Measurements from ENCODE around the gene ECE2. TPM values are rescaled to one million over a fixed set of nuclear protein-coding genes. Genes with fewer than 3 reads are reported as not detected.
A peak's percentile ranks its signal among the peaks of the same experiment; 100 is the strongest.

The ECE2 gene
- total RNA-seq, 2 donors from 2014 or later: not detected

GRCh38 chr3:184325715-184326369 is 50.0 kb downstream of the ECE2 start:
- WGBS, 2 experiments (ENCODE audit: insufficient coverage in 1 of 2, insufficient read length in 1 of 2): 94 to 95% methylated on average over 2 to 6 of the region's 6 CpGs
- Histone ChIP-seq H3K27ac (ENCODE audit: low read depth, low read length) (no peak overlapping the region), H3K9me3 (ENCODE audit: control insufficient read depth, low read length) (no peaks in the 10 kb centered on the region), H3K27me3 (ENCODE audit: control insufficient read depth, insufficient read depth, low read length, poor library complexity, severe bottlenecking) (no peaks in the 10 kb centered on the region), H3K36me3 (ENCODE audit: control insufficient read depth, insufficient read depth, low read length) (peaks cover 98% of the 10 kb centered on the region), H3K9ac (ENCODE audit: extremely low read depth, low read length, poor library complexity, severe bottlenecking) (no peak overlapping the region), H3K4me1 (ENCODE audit: control insufficient read depth, insufficient read depth, low read length) (no peaks in the 10 kb centered on the region), H3K4me3 (ENCODE audit: low read length) (no peak overlapping the region)
- Mint-ChIP-seq H3K27me3 (ENCODE audit: insufficient read depth) (no peaks in the 10 kb centered on the region), H3K4me3 (no peak overlapping the region), H3K36me3 (ENCODE audit: low read depth) (peaks cover 95% of the 10 kb centered on the region), H3K4me1 (no peaks in the 10 kb centered on the region), H3K27ac (no peak overlapping the region), H3K9me3 (no peaks in the 10 kb centered on the region)
- DNase-seq: no peak
- TF ChIP-seq CTCF (conservative IDR thresholded peaks at IDR 0.05): no peak

- Histone ChIP-seq H3K4me3 (ENCODE audit: low read length) (no peak overlapping the region), H3K27ac (ENCODE audit: low read depth, low read length) (no peak overlapping the region), H3K9me3 (ENCODE audit: control insufficient read depth, low read length) (no peaks in the 10 kb centered on the region), H3K9ac (ENCODE audit: extremely low read depth, low read length, poor library complexity, severe bottlenecking) (no peak overlapping the region), H3K4me1 (ENCODE audit: control insufficient read depth, insufficient read depth, low read length) (no peaks in the 10 kb centered on the region), H3K36me3 (ENCODE audit: control insufficient read depth, insufficient read depth, low read length) (peaks cover 98% of the 10 kb centered on the region), H3K27me3 (ENCODE audit: control insufficient read depth, insufficient read depth, low read length, poor library complexity, severe bottlenecking) (no peaks in the 10 kb centered on the region)
- TF ChIP-seq CTCF (conservative IDR thresholded peaks at IDR 0.05): no peak
- no peaks in the 10 kb centered on the region for H3K27me3 Mint-ChIP-seq (ENCODE audit: insufficient read depth)
- H3K4me3 Mint-ChIP-seq: no peak overlapping the region
- H3K4me1 Mint-ChIP-seq: no peaks in the 10 kb centered on the region
- peak overlapping the region; percentile 7 for H3K27ac Mint-ChIP-seq
- H3K36me3 Mint-ChIP-seq (ENCODE audit: low read depth): peaks cover 95% of the 10 kb centered on the region
- H3K9me3 Mint-ChIP-seq: no peaks in the 10 kb centered on the region
- 98% methylated on average over 18 to 21 of the region's 21 CpGs for whole genome bisulfite sequencing, 2 experiments (ENCODE audit: insufficient coverage in 1 of 2, insufficient read length in 1 of 2)
- DNase-seq: no peak
Observed at GRCh38 chr3:184327171-184327570, 51.3 kb downstream of the ECE2 start.

GRCh38 chr3:184328516-184328915 is 52.7 kb downstream of the ECE2 start:
- Mint-ChIP-seq H3K27me3 (ENCODE audit: insufficient read depth) (no peaks in the 10 kb centered on the region), H3K9me3 (no peaks in the 10 kb centered on the region), H3K36me3 (ENCODE audit: low read depth) (peaks cover 95% of the 10 kb centered on the region), H3K27ac (no peak overlapping the region), H3K4me3 (no peak overlapping the region), H3K4me1 (no peaks in the 10 kb centered on the region)
- H3K27ac ChIP-seq (ENCODE audit: low read depth, low read length): no peak overlapping the region
- no peaks in the 10 kb centered on the region for H3K27me3 ChIP-seq (ENCODE audit: control insufficient read depth, insufficient read depth, low read length, poor library complexity, severe bottlenecking)
- H3K9me3 ChIP-seq (ENCODE audit: control insufficient read depth, low read length): no peaks in the 10 kb centered on the region
- TF ChIP-seq CTCF (conservative IDR thresholded peaks at IDR 0.05): no peak
- no peaks in the 10 kb centered on the region for H3K4me1 ChIP-seq (ENCODE audit: control insufficient read depth, insufficient read depth, low read length)
- WGBS, 2 experiments (ENCODE audit: insufficient coverage in 1 of 2, insufficient read length in 1 of 2): 63 to 64% methylated on average over 3 of the region's 3 CpGs
- DNase-seq: no peak
- peaks cover 98% of the 10 kb centered on the region for H3K36me3 ChIP-seq (ENCODE audit: control insufficient read depth, insufficient read depth, low read length)
- no peak overlapping the region for H3K4me3 ChIP-seq (ENCODE audit: low read length)
- no peak overlapping the region for H3K9ac ChIP-seq (ENCODE audit: extremely low read depth, low read length, poor library complexity, severe bottlenecking)

All from endodermal cell (in vitro differentiated cells).